ENCODE data around the gene TMEM245.

DNA sequence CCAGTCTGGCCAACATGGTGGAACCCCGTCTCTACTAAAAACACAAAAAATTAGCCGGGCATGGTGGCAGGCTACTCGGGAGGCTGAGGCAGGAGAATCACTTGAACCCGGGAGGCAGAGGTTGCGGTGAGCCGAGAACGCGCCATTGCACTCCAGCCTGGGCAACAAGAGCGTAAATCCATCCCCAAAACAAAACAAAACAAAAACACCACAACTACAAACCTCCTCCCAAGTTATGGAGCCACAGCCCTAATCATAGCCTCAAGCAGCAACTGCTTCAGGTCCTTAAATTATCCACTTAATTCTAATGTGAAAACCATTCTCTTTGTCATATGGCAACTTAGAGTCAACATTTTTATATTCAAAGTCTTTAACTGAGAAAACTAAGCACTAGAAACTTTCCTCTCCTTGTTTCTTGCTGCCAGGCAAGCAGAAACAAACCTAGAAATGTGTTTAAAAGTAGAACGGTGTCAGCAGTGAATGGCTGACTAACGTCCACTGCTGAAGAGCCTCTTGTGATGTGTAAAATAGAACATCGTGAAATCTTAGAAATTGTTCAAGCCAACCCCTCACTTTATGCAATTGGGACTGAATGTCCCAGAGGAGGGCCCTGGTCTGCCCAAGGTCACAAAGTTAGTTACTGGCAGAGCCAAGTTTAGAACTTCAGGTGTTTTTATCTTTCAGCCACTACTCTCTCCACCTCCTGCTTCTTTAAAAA, 5.7 kb downstream of the TMEM245 start:
- TF ChIP-seq POLR2A (IDR thresholded peaks at IDR 0.05; ENCODE audit: borderline replicate concordance, extremely low read depth, insufficient read depth, insufficient read length), result no peak
- TF ChIP-seq EZH2phosphoT487 (IDR thresholded peaks at IDR 0.05; ENCODE audit: borderline replicate concordance), result no peak
- TF ChIP-seq RAD21 (IDR thresholded peaks at IDR 0.05; ENCODE audit: low read depth), result no peak
- no peak for TF ChIP-seq POLR2AphosphoS5 (IDR thresholded peaks at IDR 0.05; ENCODE audit: low read depth, low read length)
- TF ChIP-seq EZH2 (IDR thresholded peaks at IDR 0.05), result no peak
- TF ChIP-seq, protein P1, sequence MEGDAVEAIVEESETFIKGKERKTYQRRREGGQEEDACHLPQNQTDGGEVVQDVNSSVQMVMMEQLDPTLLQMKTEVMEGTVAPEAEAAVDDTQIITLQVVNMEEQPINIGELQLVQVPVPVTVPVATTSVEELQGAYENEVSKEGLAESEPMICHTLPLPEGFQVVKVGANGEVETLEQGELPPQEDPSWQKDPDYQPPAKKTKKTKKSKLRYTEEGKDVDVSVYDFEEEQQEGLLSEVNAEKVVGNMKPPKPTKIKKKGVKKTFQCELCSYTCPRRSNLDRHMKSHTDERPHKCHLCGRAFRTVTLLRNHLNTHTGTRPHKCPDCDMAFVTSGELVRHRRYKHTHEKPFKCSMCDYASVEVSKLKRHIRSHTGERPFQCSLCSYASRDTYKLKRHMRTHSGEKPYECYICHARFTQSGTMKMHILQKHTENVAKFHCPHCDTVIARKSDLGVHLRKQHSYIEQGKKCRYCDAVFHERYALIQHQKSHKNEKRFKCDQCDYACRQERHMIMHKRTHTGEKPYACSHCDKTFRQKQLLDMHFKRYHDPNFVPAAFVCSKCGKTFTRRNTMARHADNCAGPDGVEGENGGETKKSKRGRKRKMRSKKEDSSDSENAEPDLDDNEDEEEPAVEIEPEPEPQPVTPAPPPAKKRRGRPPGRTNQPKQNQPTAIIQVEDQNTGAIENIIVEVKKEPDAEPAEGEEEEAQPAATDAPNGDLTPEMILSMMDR (IDR thresholded peaks at IDR 0.05 in 2 of 3, conservative IDR thresholded peaks at IDR 0.05 in 1 of 3; ENCODE audit: borderline replicate concordance in 1 of 3, insufficient read depth in 1 of 3, low read depth in 2 of 3, low read length in 2 of 3), result no peak
- no peak for TF ChIP-seq JUND (IDR thresholded peaks at IDR 0.05)
- no peak for TF ChIP-seq EGR1 (IDR thresholded peaks at IDR 0.05; ENCODE audit: low read depth)
- TF ChIP-seq, protein P2, sequence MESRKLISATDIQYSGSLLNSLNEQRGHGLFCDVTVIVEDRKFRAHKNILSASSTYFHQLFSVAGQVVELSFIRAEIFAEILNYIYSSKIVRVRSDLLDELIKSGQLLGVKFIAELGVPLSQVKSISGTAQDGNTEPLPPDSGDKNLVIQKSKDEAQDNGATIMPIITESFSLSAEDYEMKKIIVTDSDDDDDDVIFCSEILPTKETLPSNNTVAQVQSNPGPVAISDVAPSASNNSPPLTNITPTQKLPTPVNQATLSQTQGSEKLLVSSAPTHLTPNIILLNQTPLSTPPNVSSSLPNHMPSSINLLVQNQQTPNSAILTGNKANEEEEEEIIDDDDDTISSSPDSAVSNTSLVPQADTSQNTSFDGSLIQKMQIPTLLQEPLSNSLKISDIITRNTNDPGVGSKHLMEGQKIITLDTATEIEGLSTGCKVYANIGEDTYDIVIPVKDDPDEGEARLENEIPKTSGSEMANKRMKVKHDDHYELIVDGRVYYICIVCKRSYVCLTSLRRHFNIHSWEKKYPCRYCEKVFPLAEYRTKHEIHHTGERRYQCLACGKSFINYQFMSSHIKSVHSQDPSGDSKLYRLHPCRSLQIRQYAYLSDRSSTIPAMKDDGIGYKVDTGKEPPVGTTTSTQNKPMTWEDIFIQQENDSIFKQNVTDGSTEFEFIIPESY (IDR thresholded peaks at IDR 0.05; ENCODE audit: extremely low read depth, insufficient replicate concordance, low read length), result no peak
- TF ChIP-seq ZFX (IDR thresholded peaks at IDR 0.05), result no peak
